ENCODE measurements around the gene CRHR2. TPM values are rescaled to one million over a fixed set of nuclear protein-coding genes. Genes with fewer than 3 reads are reported as not detected.

CRHR2 gene
- total RNA-seq, 6 experiments from 2014 or later: not detected

- Histone ChIP-seq H3K27me3 (no peaks in the 10 kb centered on the region), H3K27ac (no peak overlapping the region), H3K36me3 (no peaks in the 10 kb centered on the region), H3K4me1 (no peaks in the 10 kb centered on the region), H3K4me3 (no peak overlapping the region), H3K9me3 (no peaks in the 10 kb centered on the region)
- 69% methylated on average over 8 of the region's 13 CpGs for WGBS (ENCODE audit: insufficient coverage, low coverage, low lambda C conversion rate, missing lambda C conversion rate)
- ATAC-seq (no peak), DNase-seq (no peak)
- intact Hi-C loops (cut with DNase I): no loop called here
- TF ChIP-seq POLR2A (IDR thresholded peaks at IDR 0.05) (no peak), CTCF (IDR thresholded peaks at IDR 0.05) (no peak)
These were observed 12.8 kb upstream of the CRHR2 start for GRCh38 chr7:30694774-30695721.

- Histone ChIP-seq H3K27ac (no peak overlapping the region), H3K36me3 (no peaks in the 10 kb centered on the region), H3K4me1 (no peaks in the 10 kb centered on the region), H3K9me3 (no peaks in the 10 kb centered on the region), H3K27me3 (no peaks in the 10 kb centered on the region), H3K4me3 (no peak overlapping the region)
- DNase-seq (no peak), ATAC-seq (no peak)
- WGBS (ENCODE audit: insufficient coverage, low coverage, low lambda C conversion rate, missing lambda C conversion rate): 100% methylated on average over 4 of the region's 6 CpGs
- TF ChIP-seq POLR2A (IDR thresholded peaks at IDR 0.05) (no peak), CTCF (IDR thresholded peaks at IDR 0.05) (no peak)
- intact Hi-C loops (cut with DNase I): no loop called here
These were observed 12.0 kb upstream of the CRHR2 start for GRCh38 chr7:30694218-30694745.

- Histone ChIP-seq H3K27ac (no peak overlapping the region), H3K27me3 (no peaks in the 10 kb centered on the region), H3K4me1 (no peaks in the 10 kb centered on the region), H3K9me3 (no peaks in the 10 kb centered on the region), H3K36me3 (no peaks in the 10 kb centered on the region), H3K4me3 (no peak overlapping the region)
- 67% methylated on average over 2 of the region's 4 CpGs for WGBS (ENCODE audit: insufficient coverage, low coverage, low lambda C conversion rate, missing lambda C conversion rate)
- DNase-seq: no peak
- TF ChIP-seq CTCF (IDR thresholded peaks at IDR 0.05): no peak
- TF ChIP-seq POLR2A (IDR thresholded peaks at IDR 0.05): no peak
- intact Hi-C loops (cut with DNase I): no loop called here
- no peak for ATAC-seq
These were observed 10.6 kb upstream of the CRHR2 start for GRCh38 chr7:30692882-30693281.

GRCh38 chr7:30692438-30692837, 10.2 kb upstream of the CRHR2 start:
- H3K9me3 ChIP-seq: no peaks in the 10 kb centered on the region
- no peak overlapping the region for H3K27ac ChIP-seq
- no peaks in the 10 kb centered on the region for H3K4me1 ChIP-seq
- DNase-seq (no peak), ATAC-seq (no peak)
- H3K4me3 ChIP-seq: no peak overlapping the region
- intact Hi-C loops (cut with DNase I): no loop called here
- no peaks in the 10 kb centered on the region for H3K36me3 ChIP-seq
- TF ChIP-seq CTCF (IDR thresholded peaks at IDR 0.05) (no peak), POLR2A (IDR thresholded peaks at IDR 0.05) (no peak)
- H3K27me3 ChIP-seq: no peaks in the 10 kb centered on the region
- WGBS (ENCODE audit: insufficient coverage, low coverage, low lambda C conversion rate, missing lambda C conversion rate): 74% methylated on average over 8 of the region's 10 CpGs

Measured in right lobe of liver (tissue), 6 donors.